ENCODE measurements around the gene RHPN2.
"Not testable (repeated sequence)": the region's sequence is repeated elsewhere in the genome, so short reads cannot be mapped to it uniquely, and the experiment has no call there.

RHPN2 gene

GRCh38 chr19:33040994-33041827 lies 23.5 kb downstream of the RHPN2 start:
- H3K36me3 ChIP-seq (ENCODE audit: insufficient read depth), result no peaks in the 10 kb centered on the region
- H3K27me3 ChIP-seq (ENCODE audit: insufficient read depth, low read depth), result no peaks in the 10 kb centered on the region
- TF ChIP-seq CTCF (conservative IDR thresholded peaks at IDR 0.05; ENCODE audit: low read depth, low read length), result no peak
- H4K20me1 ChIP-seq (ENCODE audit: insufficient read depth), result no peaks in the 10 kb centered on the region
- no peaks in the 10 kb centered on the region for H3K79me2 ChIP-seq (ENCODE audit: insufficient read depth, low read depth)
- H3K4me3 ChIP-seq (IDR thresholded peaks at IDR 0.05; ENCODE audit: insufficient read depth, low read depth, low read length), result no peak overlapping the region
- no peaks in the 10 kb centered on the region for H3K4me1 ChIP-seq (ENCODE audit: low read depth, poor library complexity, severe bottlenecking)
- H3K4me2 ChIP-seq, result no peak overlapping the region
- no peak overlapping the region for H2AFZ ChIP-seq (ENCODE audit: low read depth)
- no peak overlapping the region for H3K9ac ChIP-seq
- no peak overlapping the region for H3K27ac ChIP-seq

- H4K20me1 ChIP-seq (ENCODE audit: insufficient read depth), result no peaks in the 10 kb centered on the region
- no peaks in the 10 kb centered on the region for H3K36me3 ChIP-seq (ENCODE audit: insufficient read depth)
- no peak overlapping the region for H3K27ac ChIP-seq
- H3K27me3 ChIP-seq (ENCODE audit: insufficient read depth, low read depth), result no peaks in the 10 kb centered on the region
- no peak overlapping the region for H3K4me3 ChIP-seq (IDR thresholded peaks at IDR 0.05; ENCODE audit: insufficient read depth, low read depth, low read length)
- no peak overlapping the region for H2AFZ ChIP-seq (ENCODE audit: low read depth)
- no peaks in the 10 kb centered on the region for H3K79me2 ChIP-seq (ENCODE audit: insufficient read depth, low read depth)
- H3K4me2 ChIP-seq, result no peak overlapping the region
- TF ChIP-seq CTCF (conservative IDR thresholded peaks at IDR 0.05; ENCODE audit: low read depth, low read length), result no peak
- H3K9ac ChIP-seq, result no peak overlapping the region
- no peaks in the 10 kb centered on the region for H3K4me1 ChIP-seq (ENCODE audit: low read depth, poor library complexity, severe bottlenecking)
Observed at GRCh38 chr19:33039815-33040214, 24.9 kb downstream of the RHPN2 start.

- Histone ChIP-seq H4K20me1 (ENCODE audit: insufficient read depth) (no peaks in the 10 kb centered on the region), H3K9ac (no peak overlapping the region), H3K79me2 (ENCODE audit: insufficient read depth, low read depth) (no peaks in the 10 kb centered on the region), H3K4me2 (no peak overlapping the region), H2AFZ (ENCODE audit: low read depth) (no peak overlapping the region), H3K4me1 (ENCODE audit: low read depth, poor library complexity, severe bottlenecking) (no peaks in the 10 kb centered on the region), H3K27ac (no peak overlapping the region), H3K4me3 (IDR thresholded peaks at IDR 0.05; ENCODE audit: insufficient read depth, low read depth, low read length) (no peak overlapping the region), H3K36me3 (ENCODE audit: insufficient read depth) (no peaks in the 10 kb centered on the region), H3K27me3 (ENCODE audit: insufficient read depth, low read depth) (no peaks in the 10 kb centered on the region)
- TF ChIP-seq CTCF (conservative IDR thresholded peaks at IDR 0.05; ENCODE audit: low read depth, low read length), result no peak
Observed at GRCh38 chr19:33039108-33039599, 25.5 kb downstream of the RHPN2 start.

GRCh38 chr19:33037168-33038025 lies 27.3 kb downstream of the RHPN2 start:
- not testable (repeated sequence) for H3K27me3 ChIP-seq (ENCODE audit: insufficient read depth, low read depth); H4K20me1 ChIP-seq (ENCODE audit: insufficient read depth); H3K4me3 ChIP-seq (IDR thresholded peaks at IDR 0.05; ENCODE audit: insufficient read depth, low read depth, low read length); H3K36me3 ChIP-seq (ENCODE audit: insufficient read depth); H3K4me1 ChIP-seq (ENCODE audit: low read depth, poor library complexity, severe bottlenecking); H3K79me2 ChIP-seq (ENCODE audit: insufficient read depth, low read depth); H3K9ac ChIP-seq; H3K4me2 ChIP-seq; H3K27ac ChIP-seq; H2AFZ ChIP-seq (ENCODE audit: low read depth)

GRCh38 chr19:33036370-33037167 lies 28.1 kb downstream of the RHPN2 start:
- not testable (repeated sequence) for H4K20me1 ChIP-seq (ENCODE audit: insufficient read depth); H3K36me3 ChIP-seq (ENCODE audit: insufficient read depth); H3K4me3 ChIP-seq (IDR thresholded peaks at IDR 0.05; ENCODE audit: insufficient read depth, low read depth, low read length); H3K9ac ChIP-seq; H3K4me1 ChIP-seq (ENCODE audit: low read depth, poor library complexity, severe bottlenecking); H2AFZ ChIP-seq (ENCODE audit: low read depth); H3K27ac ChIP-seq; H3K27me3 ChIP-seq (ENCODE audit: insufficient read depth, low read depth); H3K4me2 ChIP-seq; H3K79me2 ChIP-seq (ENCODE audit: insufficient read depth, low read depth)
